Measurements from ENCODE around the gene KCTD21.

- TF ChIP-seq, protein P1, sequence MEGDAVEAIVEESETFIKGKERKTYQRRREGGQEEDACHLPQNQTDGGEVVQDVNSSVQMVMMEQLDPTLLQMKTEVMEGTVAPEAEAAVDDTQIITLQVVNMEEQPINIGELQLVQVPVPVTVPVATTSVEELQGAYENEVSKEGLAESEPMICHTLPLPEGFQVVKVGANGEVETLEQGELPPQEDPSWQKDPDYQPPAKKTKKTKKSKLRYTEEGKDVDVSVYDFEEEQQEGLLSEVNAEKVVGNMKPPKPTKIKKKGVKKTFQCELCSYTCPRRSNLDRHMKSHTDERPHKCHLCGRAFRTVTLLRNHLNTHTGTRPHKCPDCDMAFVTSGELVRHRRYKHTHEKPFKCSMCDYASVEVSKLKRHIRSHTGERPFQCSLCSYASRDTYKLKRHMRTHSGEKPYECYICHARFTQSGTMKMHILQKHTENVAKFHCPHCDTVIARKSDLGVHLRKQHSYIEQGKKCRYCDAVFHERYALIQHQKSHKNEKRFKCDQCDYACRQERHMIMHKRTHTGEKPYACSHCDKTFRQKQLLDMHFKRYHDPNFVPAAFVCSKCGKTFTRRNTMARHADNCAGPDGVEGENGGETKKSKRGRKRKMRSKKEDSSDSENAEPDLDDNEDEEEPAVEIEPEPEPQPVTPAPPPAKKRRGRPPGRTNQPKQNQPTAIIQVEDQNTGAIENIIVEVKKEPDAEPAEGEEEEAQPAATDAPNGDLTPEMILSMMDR (conservative IDR thresholded peaks at IDR 0.05; ENCODE audit: low read depth, low read length) = no peak
- TF ChIP-seq POLR2A (IDR thresholded peaks at IDR 0.05; ENCODE audit: low read depth, low read length) (no peak), RCOR1 (IDR thresholded peaks at IDR 0.05; ENCODE audit: insufficient replicate concordance, low read length) (no peak), CHD1 (IDR thresholded peaks at IDR 0.05; ENCODE audit: low read depth, low read length) (no peak), FOS (IDR thresholded peaks at IDR 0.05; ENCODE audit: low read depth, low read length) (no peak), CEBPB (IDR thresholded peaks at IDR 0.05; ENCODE audit: low read depth, low read length) (no peak), MAZ (IDR thresholded peaks at IDR 0.05; ENCODE audit: borderline replicate concordance, low read depth, low read length) (no peak)
- TF ChIP-seq, protein P2, sequence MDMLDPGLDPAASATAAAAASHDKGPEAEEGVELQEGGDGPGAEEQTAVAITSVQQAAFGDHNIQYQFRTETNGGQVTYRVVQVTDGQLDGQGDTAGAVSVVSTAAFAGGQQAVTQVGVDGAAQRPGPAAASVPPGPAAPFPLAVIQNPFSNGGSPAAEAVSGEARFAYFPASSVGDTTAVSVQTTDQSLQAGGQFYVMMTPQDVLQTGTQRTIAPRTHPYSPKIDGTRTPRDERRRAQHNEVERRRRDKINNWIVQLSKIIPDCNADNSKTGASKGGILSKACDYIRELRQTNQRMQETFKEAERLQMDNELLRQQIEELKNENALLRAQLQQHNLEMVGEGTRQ (IDR thresholded peaks at IDR 0.05; ENCODE audit: low read depth, low read length) = no peak
These were observed 8.9 kb downstream of the KCTD21 start for GRCh38 chr11:78179459-78180071.
